Esophagus (tissue), 2 donors: ENCODE measurements around the gene CD247. TPM values are rescaled to one million over a fixed set of nuclear protein-coding genes. Genes with fewer than 3 reads are reported as not detected.
A peak's percentile ranks its signal among the peaks of the same experiment; 100 is the strongest.

ENCODE experiments used
- H3K27ac ChIP-seq, 2 donors: one replicate each; pipeline ENCODE4 v1.5.1; 2013; ENCODE audit warnings: low read depth in 2 of 2, mild to moderate bottlenecking in 2 of 2, inconsistent platforms in 1 of 2, low read length in 1 of 2, moderate library complexity in 1 of 2
- H3K27me3 ChIP-seq, 2 donors: one replicate each; pipeline ENCODE4 v1.6.1; 2013; ENCODE audit warnings: low read length in 2 of 2, control low read depth in 1 of 2, mild to moderate bottlenecking in 1 of 2; ENCODE audit not compliant: insufficient read depth in 2 of 2, control insufficient read depth in 1 of 2
- H3K36me3 ChIP-seq, 2 donors: one replicate each; pipeline ENCODE4 v1.6.1; 2013; ENCODE audit warnings: low read length in 1 of 2; ENCODE audit not compliant: control insufficient read depth in 2 of 2, insufficient read depth in 2 of 2
- H3K4me1 ChIP-seq, 2 donors: one replicate each; pipeline ENCODE4 v1.6.1; 2013; ENCODE audit warnings: low read length in 1 of 2; ENCODE audit not compliant: control insufficient read depth in 2 of 2, insufficient read depth in 2 of 2
- H3K4me3 ChIP-seq, 2 donors: one replicate each; pipeline ENCODE4 v1.5.1; 2013; ENCODE audit warnings: low read length in 2 of 2, mild to moderate bottlenecking in 2 of 2, low read depth in 1 of 2, moderate library complexity in 1 of 2
- H3K9me3 ChIP-seq, 2 donors: one replicate each; pipeline ENCODE4 v1.6.1; 2013; ENCODE audit warnings: mild to moderate bottlenecking in 2 of 2, low read depth in 1 of 2, low read length in 1 of 2, moderate library complexity in 1 of 2; ENCODE audit not compliant: control insufficient read depth in 2 of 2, insufficient read depth in 1 of 2
- WGBS, 2 donors: extraction: QIAGEN DNeasy Blood & Tissue Kit; methylation state at CpG; one replicate each; pipeline ENCODE4 v1.1.7; 2013; 5-methylcytosine and 5-hydroxymethylcytosine counted together
- polyA plus RNA-seq, 2 donors: library from polyadenylated mRNA; stranded (reverse); fragments of 200-250 nt; gene quantifications; one replicate each; pipeline ENCODE4 v1.2.3, GENCODE V29; 2013
- donor health status: healthy with polysubstance abuse.
- donor health status: Bipolar disorder and iron deficiency.

CD247 gene
- polyA plus RNA-seq, result 1 to 10 TPM; 1.3 to 1.6 TPM

- no peaks in the 10 kb centered on the region for H3K36me3 ChIP-seq
- peak within 1 kb of the TSS; percentile 2 to 39 for H3K4me3 ChIP-seq
- no peaks in the 10 kb centered on the region for H3K27me3 ChIP-seq
- no peaks in the 10 kb centered on the region for H3K9me3 ChIP-seq
- H3K27ac ChIP-seq, result peak within 1 kb of the TSS; percentile 13 to 40
- H3K4me1 ChIP-seq, result no peaks in the 10 kb centered on the region
- WGBS, 2 donors, result 76 to 77% methylated on average over 14 of the region's 14 CpGs
Measured at GRCh38 chr1:167518331-167518700, at the start of gene CD247. Gene CD247, minus strand, starts transcription at chr1:167518529. Its CDS starts 64 bp downstream, at chr1:167518465.

GRCh38 chr1:167567663-167568062 lies 49.3 kb upstream of the CD247 start:
- Histone ChIP-seq H3K36me3 (no peaks in the 10 kb centered on the region), H3K4me1 (no peaks in the 10 kb centered on the region), H3K9me3 (no peaks in the 10 kb centered on the region), H3K27ac (no peak overlapping the region), H3K27me3 (no peaks in the 10 kb centered on the region), H3K4me3 (no peak overlapping the region)
- 70 to 75% methylated on average over 5 of the region's 5 CpGs for WGBS, 2 donors

- Histone ChIP-seq H3K4me3 (no peak overlapping the region), H3K36me3 (no peaks in the 10 kb centered on the region), H3K27ac (no peak overlapping the region), H3K27me3 (no peaks in the 10 kb centered on the region), H3K9me3 (no peaks in the 10 kb centered on the region), H3K4me1 (no peaks in the 10 kb centered on the region)
- 74 to 76% methylated on average over 3 of the region's 3 CpGs for WGBS, 2 donors
Measured at GRCh38 chr1:167566766-167567165, 48.4 kb upstream of the CD247 start.

GRCh38 chr1:167565922-167566321 lies 47.6 kb upstream of the CD247 start:
- 83 to 89% methylated on average over 5 of the region's 5 CpGs for WGBS, 2 donors
- Histone ChIP-seq H3K9me3 (no peaks in the 10 kb centered on the region), H3K27me3 (no peaks in the 10 kb centered on the region), H3K27ac (no peak overlapping the region), H3K4me1 (no peaks in the 10 kb centered on the region), H3K4me3 (no peak overlapping the region), H3K36me3 (no peaks in the 10 kb centered on the region)

DNA sequence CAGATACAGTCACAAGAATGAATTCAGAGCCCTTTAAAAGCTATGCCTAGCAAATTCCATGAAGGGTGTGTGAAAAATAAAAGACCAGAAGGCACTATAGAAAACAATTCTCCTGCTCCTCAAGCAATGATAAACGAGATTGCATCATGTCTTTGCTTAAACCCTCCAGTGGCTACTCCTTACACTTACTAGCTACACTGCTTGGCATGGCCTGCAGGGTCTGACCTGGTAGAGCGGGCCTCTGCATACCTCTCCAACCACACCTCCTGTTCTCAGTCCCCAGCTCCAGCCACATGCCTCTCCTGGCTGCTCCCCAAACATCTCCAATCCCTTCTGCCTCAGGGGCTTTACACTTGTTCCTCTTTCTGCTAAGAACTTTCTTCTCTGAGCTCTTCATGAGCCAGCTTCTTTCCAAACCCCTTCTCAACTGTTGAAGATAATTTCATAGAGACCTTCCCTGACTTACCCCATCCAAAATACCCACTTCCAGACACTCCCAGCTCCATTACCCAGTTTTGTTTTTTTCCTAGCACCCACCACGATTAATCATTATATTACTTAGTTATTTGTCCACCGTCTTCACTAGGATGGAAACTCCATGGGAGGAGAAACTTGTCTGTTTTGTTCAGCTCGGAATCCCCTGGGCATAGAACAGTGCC lies 46.4 kb upstream of the CD247 start:
- 71 to 79% methylated on average over 5 of the region's 5 CpGs for WGBS, 2 donors
- Histone ChIP-seq H3K9me3 (no peaks in the 10 kb centered on the region), H3K36me3 (no peaks in the 10 kb centered on the region), H3K27ac (no peak overlapping the region), H3K4me3 (no peak overlapping the region), H3K4me1 (no peaks in the 10 kb centered on the region), H3K27me3 (no peaks in the 10 kb centered on the region)

- Histone ChIP-seq H3K4me3 (no peak overlapping the region), H3K27ac (no peak overlapping the region)
Measured at GRCh38 chr1:167563579-167564246, 45.4 kb upstream of the CD247 start.

DNA sequence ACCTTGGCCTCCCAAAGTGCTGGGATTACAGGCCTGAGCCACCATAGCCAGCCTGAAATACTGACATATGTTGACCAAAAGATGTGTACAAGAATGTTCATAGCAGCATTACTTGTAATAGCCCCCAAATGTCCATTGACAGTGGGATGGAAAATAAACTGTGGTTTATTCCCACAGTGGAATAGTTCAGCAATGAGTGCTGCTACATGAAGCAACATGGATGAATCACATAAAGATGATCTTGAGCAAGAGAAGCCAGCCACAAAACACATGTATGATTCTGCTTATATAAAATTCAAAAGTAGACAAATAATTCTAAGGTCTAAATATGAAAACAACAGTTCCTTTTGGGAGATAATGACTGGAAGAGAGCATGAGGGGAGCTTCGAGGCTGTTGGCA lies 44.4 kb upstream of the CD247 start:
- Histone ChIP-seq H3K4me3 (no peak overlapping the region), H3K4me1 (no peaks in the 10 kb centered on the region), H3K27me3 (no peaks in the 10 kb centered on the region), H3K9me3 (no peaks in the 10 kb centered on the region), H3K27ac (no peak overlapping the region), H3K36me3 (no peaks in the 10 kb centered on the region)
- WGBS, 2 donors, result 90 to 94% methylated on average over 1 of the region's 1 CpG

More at GRCh38 chr1:167563579-167564246, 45.4 kb upstream of the CD247 start:
- H3K9me3 ChIP-seq, result no peaks in the 10 kb centered on the region
- H3K4me1 ChIP-seq, result no peaks in the 10 kb centered on the region
- H3K27me3 ChIP-seq, result no peaks in the 10 kb centered on the region
- 77 to 79% methylated on average over 7 of the region's 7 CpGs for WGBS, 2 donors
- no peaks in the 10 kb centered on the region for H3K36me3 ChIP-seq

- H3K27me3 ChIP-seq, result no peaks in the 10 kb centered on the region
- 95 to 97% methylated on average over 6 of the region's 6 CpGs for WGBS, 2 donors
- no peak overlapping the region for H3K4me3 ChIP-seq
- H3K36me3 ChIP-seq, result no peaks in the 10 kb centered on the region
- H3K27ac ChIP-seq, result no peak overlapping the region
- H3K4me1 ChIP-seq, result no peaks in the 10 kb centered on the region
- no peaks in the 10 kb centered on the region for H3K9me3 ChIP-seq
Measured at GRCh38 chr1:167561753-167562152, 43.4 kb upstream of the CD247 start.

GRCh38 chr1:167555971-167556714 lies 37.8 kb upstream of the CD247 start:
- peak overlapping the region in 1 of 2 donors; percentile 24 for H3K27ac ChIP-seq
- peaks cover 0 to 2% of the 10 kb centered on the region in 2 donors for H3K4me1 ChIP-seq
- no peaks in the 10 kb centered on the region for H3K36me3 ChIP-seq
- 4 to 10% methylated on average over 5 of the region's 5 CpGs for WGBS, 2 donors
- H3K4me3 ChIP-seq, result no peak overlapping the region
- H3K9me3 ChIP-seq, result no peaks in the 10 kb centered on the region
- no peaks in the 10 kb centered on the region for H3K27me3 ChIP-seq
